ENCODE measurements around the gene SELENOF.

Gene SELENOF

DNA sequence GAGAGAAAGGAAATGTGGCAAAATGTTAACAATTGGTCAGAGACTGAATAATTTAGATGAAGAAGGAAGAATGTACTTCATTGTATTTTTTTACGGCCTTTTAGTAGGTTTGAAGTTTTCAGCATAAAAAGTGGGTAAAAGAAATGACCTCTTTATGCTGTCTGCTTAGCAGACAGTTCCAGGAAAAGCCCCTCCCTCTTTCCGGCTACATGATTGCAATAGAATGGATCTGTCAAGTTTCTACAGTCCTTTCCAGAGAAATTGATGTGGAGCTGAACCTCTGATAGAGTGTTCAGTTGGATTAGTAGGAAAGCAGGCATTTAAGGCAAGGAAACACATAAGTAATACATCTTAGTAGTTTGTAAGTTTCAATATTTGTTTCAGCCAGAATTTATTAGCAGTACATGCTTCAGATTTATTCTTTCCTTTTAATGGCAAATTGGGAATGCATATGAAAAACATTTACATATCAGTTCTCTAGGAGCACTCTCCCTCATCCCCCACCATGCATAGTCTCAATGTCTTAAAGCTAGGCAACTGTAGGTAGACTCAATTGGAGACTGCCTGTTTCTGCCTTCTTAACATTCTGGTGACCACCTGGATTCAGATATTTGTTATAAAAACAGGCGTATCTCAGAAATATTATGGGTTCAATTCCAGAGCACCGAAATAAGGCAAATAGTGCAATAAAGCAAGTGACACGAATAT, 36.9 kb upstream of the SELENOF start:
- TF ChIP-seq, protein P1, sequence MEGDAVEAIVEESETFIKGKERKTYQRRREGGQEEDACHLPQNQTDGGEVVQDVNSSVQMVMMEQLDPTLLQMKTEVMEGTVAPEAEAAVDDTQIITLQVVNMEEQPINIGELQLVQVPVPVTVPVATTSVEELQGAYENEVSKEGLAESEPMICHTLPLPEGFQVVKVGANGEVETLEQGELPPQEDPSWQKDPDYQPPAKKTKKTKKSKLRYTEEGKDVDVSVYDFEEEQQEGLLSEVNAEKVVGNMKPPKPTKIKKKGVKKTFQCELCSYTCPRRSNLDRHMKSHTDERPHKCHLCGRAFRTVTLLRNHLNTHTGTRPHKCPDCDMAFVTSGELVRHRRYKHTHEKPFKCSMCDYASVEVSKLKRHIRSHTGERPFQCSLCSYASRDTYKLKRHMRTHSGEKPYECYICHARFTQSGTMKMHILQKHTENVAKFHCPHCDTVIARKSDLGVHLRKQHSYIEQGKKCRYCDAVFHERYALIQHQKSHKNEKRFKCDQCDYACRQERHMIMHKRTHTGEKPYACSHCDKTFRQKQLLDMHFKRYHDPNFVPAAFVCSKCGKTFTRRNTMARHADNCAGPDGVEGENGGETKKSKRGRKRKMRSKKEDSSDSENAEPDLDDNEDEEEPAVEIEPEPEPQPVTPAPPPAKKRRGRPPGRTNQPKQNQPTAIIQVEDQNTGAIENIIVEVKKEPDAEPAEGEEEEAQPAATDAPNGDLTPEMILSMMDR (IDR thresholded peaks at IDR 0.05): no peak

DNA sequence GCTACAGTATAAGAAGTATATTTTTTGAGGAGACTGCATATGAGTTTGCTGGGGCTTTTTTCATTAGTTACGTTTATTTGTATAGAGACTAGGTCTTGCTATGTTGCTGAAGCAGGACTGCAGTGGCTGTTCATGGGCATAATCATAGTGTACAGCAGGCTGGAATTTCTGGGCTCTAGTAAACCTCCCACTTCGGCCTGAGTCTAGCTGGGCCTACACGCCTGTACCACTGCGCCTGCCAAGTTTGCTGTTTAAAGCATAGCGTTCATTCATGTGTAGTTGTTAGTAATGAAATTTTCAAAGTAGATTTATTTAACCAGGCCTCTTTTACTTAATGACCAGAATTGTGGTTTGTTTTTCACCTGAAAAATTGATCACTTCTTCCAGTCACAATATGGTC, 34.3 kb upstream of the SELENOF start:
- TF ChIP-seq, protein P1 (IDR thresholded peaks at IDR 0.05): no peak

DNA sequence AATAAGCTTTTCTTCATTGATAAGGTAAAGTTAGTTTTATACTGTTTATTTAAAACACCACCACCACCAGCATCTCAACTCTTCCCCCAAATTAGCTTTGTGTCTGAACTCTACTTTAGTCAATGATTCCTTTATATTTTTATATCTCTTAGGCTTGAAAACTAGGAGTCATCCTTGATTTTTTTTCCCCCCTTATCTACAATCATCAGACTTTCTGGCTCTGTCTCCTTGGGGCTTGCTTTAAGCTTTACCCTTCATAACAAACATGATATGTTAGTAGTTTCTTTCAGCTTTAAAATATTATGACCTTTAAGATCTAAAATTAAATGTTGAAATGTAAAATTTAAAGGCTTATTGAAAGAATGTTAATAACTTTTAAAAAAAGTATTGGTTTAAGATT, 28.8 kb upstream of the SELENOF start:
- TF ChIP-seq, protein P1 (IDR thresholded peaks at IDR 0.05): no peak

DNA sequence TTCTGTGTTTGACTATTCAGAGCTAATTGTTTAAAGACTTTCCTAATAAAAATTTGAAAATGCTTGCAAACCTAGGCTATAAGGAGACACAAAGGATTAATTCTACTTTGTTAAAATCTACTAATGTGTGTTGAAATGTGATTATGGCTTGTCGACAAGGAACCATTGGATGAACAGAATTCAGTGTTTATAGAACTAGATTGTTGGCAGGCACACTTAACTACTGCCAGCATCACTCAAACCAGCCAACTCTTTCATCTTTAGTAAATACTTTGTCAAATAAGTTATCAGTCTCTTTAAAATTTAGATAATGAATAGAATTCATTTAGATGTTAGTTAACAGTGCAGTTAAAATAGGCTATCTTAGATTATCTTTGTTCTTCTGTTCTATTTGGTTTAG, 28.1 kb upstream of the SELENOF start:
- TF ChIP-seq, protein P1 (IDR thresholded peaks at IDR 0.05): no peak

DNA sequence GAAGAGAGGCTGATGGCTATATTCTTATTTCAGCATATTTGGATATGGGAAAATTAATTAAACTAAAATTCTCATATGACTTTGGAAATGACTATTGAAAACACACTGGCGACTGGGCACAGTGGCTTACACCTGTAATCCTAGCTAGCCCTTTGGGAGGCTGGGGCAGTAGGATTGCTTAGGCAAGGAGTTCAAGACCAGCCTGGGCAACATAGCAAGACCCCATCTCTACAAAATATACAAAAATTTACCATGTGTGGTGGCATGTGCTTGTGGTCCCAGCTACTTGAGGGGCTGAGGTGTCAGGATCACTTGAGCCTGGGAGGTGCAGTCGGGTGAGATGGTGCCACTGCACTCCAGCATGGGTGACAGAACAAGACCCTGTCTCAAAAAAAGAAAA, 26.7 kb upstream of the SELENOF start:
- TF ChIP-seq, protein P1 (IDR thresholded peaks at IDR 0.05): no peak

DNA sequence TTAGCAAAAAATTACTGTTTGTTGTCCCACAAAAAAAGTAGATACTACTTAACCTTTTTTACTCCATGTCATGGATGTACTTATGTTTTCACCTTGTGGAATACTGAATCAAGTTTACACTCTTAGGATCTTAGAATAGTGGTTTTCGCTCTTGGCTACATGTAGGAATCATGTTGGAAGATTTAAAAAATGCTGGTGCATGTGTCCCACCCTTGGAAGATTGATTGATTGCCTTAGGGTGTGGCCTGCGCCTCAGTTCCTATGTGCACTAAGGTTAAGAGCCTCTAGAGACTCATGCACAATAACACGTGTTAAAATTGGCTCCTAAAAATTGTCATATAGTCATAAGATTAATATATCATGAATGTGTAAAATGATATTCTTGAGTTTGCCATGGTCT, 25.5 kb upstream of the SELENOF start:
- TF ChIP-seq, protein P1 (IDR thresholded peaks at IDR 0.05): no peak

DNA sequence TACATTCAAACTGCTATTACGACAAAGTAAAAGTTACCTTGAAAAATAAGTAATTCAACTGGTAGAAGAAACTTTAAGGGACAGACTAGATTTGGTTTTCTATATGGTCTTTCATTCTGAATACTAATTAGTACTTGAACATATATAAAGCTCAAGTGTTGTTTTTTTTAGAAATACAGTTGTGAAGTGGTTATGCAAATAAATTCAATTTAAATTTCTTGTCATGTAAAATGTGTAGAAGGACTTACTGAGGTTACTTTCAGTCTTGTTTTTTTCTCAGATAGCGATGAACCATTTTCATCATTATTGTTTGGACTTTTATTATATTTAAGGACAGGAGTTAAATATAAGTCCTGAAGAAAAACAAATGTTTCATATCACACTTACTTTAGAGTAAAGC, 24.9 kb upstream of the SELENOF start:
- TF ChIP-seq, protein P1 (IDR thresholded peaks at IDR 0.05): no peak

DNA sequence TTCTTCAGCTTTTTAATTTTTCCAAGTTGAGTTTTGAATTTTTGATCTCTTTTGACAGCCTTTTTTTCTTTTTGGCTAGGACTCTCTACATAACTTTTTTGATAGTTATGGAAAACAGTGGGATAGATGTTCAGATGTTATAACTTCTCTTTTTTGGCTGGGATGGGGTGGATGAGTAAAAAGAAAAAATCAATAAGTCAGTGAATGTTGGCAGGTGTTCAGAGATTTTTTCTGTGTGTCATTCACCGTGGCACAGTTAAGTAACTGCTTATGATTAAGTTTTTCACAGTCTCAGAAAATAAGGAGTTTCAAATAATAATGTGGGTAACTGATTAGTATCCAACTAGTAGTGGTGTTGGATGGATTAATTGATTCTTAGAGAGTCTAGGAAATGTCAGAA, 24.5 kb upstream of the SELENOF start:
- TF ChIP-seq, protein P1 (IDR thresholded peaks at IDR 0.05): no peak

Data from LNCAP (cell line).